Forelimb muscle (tissue), 1 donor: ENCODE data around the gene USH2A. TPM values are rescaled to one million over a fixed set of nuclear protein-coding genes. Genes with fewer than 3 reads are reported as not detected.

ENCODE experiments used
- DNase-seq: peaks from one replicate; pipeline ENCODE4 v3.0.0-alpha.2; 2013; ENCODE audit warnings: low read depth
- polyA plus RNA-seq: library from polyadenylated mRNA; unstranded; fragments of 120-200 nt; gene quantifications from one replicate; pipeline ENCODE4 v1.2.1, GENCODE V29; 2013; ENCODE audit not compliant: insufficient read length

The USH2A gene
- polyA plus RNA-seq, 1 donor, result 0.05 TPM

DNA sequence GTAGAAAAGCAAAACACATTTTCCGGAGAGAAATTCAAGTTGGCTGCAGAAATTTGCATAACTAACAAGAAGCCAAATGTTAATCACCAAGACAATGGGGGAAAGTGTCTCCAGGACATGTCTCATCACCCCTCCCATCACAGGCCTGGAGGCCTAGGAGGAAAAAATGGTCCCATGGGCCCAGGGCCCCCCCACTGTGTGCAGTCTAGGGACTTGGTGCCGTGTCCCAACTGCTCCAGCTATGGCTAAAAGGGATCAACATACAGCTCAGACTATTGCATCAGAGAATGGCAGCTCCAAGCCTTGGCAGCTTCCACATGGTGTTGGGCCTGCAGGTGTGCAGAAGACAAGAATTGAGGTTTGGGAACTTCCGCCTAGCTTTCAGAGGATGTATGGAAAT, 138.2 kb downstream of the USH2A start:
- no peak for DNase-seq

DNA sequence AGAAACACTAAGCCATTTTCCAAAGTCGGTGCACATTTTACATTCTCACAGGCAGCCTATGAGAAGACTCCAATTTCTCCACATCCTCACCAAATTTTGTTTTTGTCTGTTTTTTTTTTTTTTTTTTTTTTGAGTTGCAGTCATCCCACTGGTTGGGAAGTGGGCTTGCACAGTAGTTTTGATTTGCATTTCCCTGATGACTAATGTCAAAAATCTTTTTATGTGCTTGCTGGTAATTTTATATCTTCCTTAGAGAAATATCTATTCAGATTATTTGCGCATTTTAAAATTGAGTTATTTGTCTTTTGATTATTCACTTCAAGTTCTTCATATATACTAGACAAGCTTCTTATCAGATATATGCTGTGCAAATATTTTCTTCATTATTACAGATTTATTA, 141.5 kb downstream of the USH2A start:
- DNase-seq, result no peak

DNA sequence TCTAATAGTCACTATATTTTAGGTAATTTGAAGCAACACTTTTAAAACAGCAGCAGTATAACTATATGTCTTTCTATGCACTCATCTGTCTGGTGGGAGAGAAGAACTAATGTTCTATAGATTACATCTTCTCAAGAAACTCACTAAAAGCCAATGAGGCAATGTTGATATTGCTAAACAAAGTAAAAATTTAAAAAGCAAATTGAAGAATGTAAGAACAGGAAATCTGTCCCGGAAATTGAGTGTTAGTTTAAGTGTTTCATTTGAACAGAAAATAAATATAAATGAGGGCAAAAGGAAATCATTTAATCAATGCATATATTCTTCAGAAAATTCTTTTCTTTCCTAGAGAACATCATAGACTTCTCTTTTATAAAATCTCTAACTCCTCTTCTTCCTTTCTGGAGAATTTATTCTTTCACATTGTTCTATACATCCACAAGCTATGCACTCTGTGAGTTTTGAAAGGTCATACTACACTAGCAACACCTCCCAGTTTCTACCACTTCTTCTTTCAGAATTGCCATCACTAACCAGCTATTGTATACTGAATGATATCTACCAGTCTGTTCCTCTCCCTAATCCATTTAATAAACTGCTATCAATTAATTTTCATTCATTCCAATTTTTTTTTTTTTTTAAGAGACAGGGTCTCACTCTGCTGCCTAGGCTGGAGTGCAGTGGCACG, 153.0 kb downstream of the USH2A start:
- DNase-seq, result no peak

DNA sequence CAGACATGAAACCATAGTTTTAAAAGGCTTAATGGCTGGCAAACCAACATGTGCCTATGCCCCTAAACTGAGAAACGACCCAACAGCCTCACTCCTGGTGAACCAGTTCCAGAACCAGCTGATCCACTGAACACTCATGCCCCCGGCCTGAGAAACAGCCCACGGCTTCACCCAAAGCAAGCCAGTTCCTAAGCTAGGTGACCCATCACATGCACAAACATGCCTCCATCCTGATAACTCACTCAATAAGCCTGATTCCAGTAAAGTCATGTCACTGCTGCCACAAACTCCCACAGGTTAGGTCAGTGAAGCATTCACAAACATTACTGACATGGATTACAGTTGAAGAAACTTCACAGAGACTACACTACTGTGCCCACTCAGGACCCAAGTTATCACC, 161.6 kb downstream of the USH2A start:
- no peak for DNase-seq

DNA sequence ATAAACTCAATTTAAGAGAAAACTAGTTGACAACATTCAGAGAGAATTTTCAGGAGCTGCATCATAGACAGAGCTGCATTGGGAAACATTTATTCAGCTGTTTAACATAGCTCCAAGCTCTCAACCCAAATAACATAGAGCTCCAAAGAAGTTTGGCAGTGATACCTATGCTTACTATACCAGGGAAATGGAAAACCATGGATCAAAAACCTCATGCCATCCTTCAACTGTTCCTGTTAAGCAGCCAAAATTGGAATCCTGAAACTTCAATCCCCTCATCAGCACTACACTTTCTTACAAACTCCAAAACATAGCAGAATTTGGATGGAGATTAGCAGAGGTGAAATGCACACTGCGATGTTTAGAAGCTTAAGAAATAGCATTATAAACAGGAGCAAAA, 164.4 kb downstream of the USH2A start:
- no peak for DNase-seq

DNA sequence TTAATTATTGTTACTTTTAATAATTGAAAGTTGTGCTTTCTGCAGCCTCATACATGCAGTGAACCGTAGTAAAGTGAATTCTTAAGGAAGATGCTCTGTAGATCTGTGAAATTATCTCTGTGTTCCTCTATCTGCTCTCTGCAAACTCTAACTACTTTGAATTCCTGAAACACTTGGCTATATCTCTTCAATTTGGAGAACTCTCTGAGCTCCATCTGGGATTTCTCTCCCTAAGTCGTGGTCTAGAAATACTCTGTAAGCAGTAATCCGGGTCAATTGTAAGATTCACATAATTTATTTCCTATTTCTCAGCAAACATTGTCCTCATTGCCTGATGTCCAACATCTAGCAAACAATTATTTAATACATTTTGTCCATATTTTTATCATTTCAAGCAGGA, 164.9 kb downstream of the USH2A start:
- no peak for DNase-seq

GRCh38 chr1:216250861-216251260, 172.4 kb downstream of the USH2A start:
- no peak for DNase-seq

DNA sequence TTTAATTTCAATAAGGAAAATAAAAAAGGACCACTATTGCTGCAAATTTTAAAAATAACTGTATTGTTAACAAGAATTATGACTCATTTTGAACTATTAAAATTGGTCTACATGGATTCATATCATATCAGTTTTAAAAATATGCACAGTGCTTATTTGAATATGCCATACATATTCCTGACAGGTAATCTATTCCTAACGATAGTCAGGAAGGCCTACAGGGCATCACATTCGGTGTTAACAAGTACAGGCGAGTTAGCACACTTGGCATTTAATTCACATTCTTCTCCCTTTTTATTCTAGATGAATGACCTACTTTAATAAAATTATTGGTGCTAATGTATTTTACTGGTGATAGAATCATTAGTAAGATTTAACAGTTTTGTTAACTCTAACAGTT, 174.6 kb downstream of the USH2A start:
- no peak for DNase-seq

DNA sequence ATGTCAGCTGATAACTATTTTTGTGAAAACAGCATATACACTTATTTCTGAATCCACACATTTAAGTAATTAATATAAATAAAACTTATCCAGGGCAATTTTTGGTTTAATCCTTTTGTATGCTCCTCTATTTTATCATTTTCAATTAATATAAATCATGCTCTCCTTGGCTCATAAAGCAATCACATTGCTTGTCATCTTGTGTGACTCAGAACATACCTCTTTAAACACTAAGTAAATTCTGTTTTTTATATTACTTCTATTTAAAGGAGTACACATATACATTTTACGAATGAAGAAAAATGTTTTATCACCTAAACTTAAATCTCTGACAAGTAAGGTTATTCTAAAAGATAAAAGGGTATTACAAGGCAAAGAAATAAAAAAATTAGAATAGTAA, 175.3 kb downstream of the USH2A start:
- no peak for DNase-seq

DNA sequence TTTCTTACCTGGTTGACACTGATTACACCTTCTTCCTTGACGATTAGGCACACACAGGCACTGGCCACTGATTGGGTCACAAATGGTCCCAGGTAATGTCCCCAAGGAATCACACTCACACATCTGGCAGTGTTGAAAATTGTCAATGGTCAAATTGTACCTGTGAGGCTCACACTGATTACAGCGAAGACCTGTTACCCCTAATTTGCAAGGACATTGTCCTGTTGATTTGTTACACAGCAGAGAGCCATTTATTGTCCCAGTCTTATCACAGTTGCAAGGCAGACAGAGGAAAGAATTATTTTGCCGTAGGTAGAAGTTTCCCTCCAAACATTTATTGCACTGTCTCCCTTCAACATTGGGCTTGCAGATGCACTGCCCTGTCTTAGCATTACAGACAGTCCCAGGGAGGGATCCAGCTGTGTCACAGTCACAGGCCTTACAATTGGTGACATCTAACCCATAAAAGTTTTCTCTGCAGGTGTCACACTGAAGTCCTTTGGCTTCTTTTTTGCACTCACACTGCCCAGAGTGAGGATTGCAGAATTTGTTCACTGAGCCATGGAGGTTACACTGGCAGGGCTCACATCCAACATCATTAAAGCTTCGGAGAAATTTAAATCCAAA, 176.6 kb downstream of the USH2A start:
- DNase-seq, result no peak

- DNase-seq, result no peak
Observed at GRCh38 chr1:216238844-216239243, 184.4 kb downstream of the USH2A start.

- no peak for DNase-seq
Observed at GRCh38 chr1:216237927-216238542, 185.2 kb downstream of the USH2A start.

DNA sequence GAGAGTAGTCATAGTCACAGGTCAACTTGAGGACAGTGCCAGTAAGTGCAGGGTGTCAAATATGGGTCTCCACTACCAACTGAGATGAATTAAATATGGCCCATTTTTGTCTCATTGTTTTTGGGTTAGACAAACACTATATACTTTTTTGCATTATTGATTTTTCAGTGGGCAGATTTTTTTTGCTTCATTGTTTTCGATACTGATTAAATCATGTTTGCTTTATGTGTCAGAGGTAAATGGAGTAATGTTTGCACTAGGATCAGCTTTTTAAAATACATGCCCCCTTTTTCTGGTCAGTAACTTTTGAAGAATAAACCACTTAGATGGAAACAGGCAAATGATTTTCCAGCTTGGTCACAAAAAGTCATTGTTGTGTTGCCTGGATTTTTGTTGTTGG, 199.0 kb downstream of the USH2A start:
- DNase-seq, result no peak

- no peak for DNase-seq
Observed at GRCh38 chr1:216223486-216223885, 199.8 kb downstream of the USH2A start.

GRCh38 chr1:216222288-216222687, 201.0 kb downstream of the USH2A start:
- no peak for DNase-seq

DNA sequence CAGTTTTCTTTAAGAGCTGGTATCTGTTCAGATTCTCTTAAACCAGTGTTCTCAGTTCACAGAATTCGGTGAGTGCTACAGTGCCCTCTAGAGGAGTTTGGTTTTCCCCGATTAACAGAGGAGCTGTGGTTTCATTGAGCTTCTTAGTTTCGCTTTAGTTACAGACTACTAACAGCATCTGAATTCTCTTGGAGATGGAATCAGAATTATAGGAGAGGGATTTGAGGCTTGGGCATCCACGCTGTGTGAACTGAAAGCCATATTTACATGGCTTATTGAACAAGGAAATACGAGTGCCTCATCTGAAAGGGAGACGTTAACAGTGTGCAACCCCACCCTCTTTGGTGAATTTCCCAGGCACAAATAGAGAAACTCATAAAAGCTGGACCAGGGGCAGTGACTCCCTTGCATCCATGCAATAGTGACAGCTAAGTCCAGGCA, 202.0 kb downstream of the USH2A start:
- DNase-seq, result peak; percentile 79

- DNase-seq, result no peak
Observed at GRCh38 chr1:216216305-216216704, 206.9 kb downstream of the USH2A start.

- DNase-seq, result no peak
Observed at GRCh38 chr1:216215169-216215568, 208.1 kb downstream of the USH2A start.

- no peak for DNase-seq
Observed at GRCh38 chr1:216212826-216213225, 210.4 kb downstream of the USH2A start.

DNA sequence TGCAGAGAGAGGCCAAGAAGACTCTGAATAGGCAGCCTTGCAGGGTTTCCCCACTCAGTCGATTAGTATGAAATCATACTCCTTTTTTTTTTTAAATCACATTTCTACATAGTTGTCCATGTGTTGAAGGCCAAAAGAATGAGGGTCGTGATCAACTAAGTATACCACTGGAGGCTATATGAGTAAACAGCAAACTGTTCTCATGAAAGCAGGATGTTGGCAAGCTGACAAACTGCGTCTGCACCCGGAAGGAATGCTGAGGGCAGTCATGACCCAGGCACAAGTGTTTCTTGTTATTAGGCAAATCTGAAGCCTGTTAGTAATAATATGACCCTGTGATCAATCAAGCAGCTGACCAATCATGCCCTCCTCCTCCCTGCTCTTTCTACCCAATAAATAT, 213.2 kb downstream of the USH2A start:
- DNase-seq, result no peak

- no peak for DNase-seq
Observed at GRCh38 chr1:216209125-216209524, 214.1 kb downstream of the USH2A start.

- DNase-seq, result no peak
Observed at GRCh38 chr1:216207154-216207553, 216.1 kb downstream of the USH2A start.

- peak; percentile 47 for DNase-seq
Observed at GRCh38 chr1:216205176-216205575, 218.1 kb downstream of the USH2A start.
